Anterior cingulate cortex (tissue), 58 donors: ENCODE data around the gene PTPRK.

ENCODE experiments used
- DNase-seq, 58 donors: peaks; one replicate each; lab custom pipeline; 2025; lab: John Stamatoyannopoulos, UW

The PTPRK gene

GRCh38 chr6:128358244-128358776 is 162.1 kb downstream of the PTPRK start:
- no peak for DNase-seq

GRCh38 chr6:128357392-128358130 is 162.8 kb downstream of the PTPRK start:
- DNase-seq: no peak

GRCh38 chr6:128352366-128352765 is 168.0 kb downstream of the PTPRK start:
- no peak for DNase-seq

- no peak for DNase-seq
Observed at GRCh38 chr6:128351255-128351514, 169.2 kb downstream of the PTPRK start.

- peak in 1 of 58 donors; percentile 6 for DNase-seq
Observed at GRCh38 chr6:128350416-128351254, 169.8 kb downstream of the PTPRK start.

GRCh38 chr6:128347123-128347522 is 173.3 kb downstream of the PTPRK start:
- no peak for DNase-seq

GRCh38 chr6:128346569-128346968 is 173.8 kb downstream of the PTPRK start:
- DNase-seq: no peak

GRCh38 chr6:128345278-128345677 is 175.1 kb downstream of the PTPRK start:
- no peak for DNase-seq

GRCh38 chr6:128343706-128344105 is 176.7 kb downstream of the PTPRK start:
- no peak for DNase-seq

GRCh38 chr6:128339635-128340450 is 180.6 kb downstream of the PTPRK start:
- DNase-seq: no peak

- DNase-seq: no peak
Observed at GRCh38 chr6:128337619-128338018, 182.8 kb downstream of the PTPRK start.

GRCh38 chr6:128336436-128337095 is 183.8 kb downstream of the PTPRK start:
- DNase-seq: no peak

- DNase-seq: no peak
Observed at GRCh38 chr6:128335963-128336362, 184.4 kb downstream of the PTPRK start.

- DNase-seq: no peak
Observed at GRCh38 chr6:128333581-128334223, 186.7 kb downstream of the PTPRK start.

GRCh38 chr6:128327890-128328289 is 192.5 kb downstream of the PTPRK start:
- no peak for DNase-seq

- peak in 2 of 58 donors; percentile 7 to 44 for DNase-seq
Observed at GRCh38 chr6:128323011-128323410, 197.4 kb downstream of the PTPRK start.

GRCh38 chr6:128319946-128320345 is 200.5 kb downstream of the PTPRK start:
- no peak for DNase-seq

GRCh38 chr6:128319157-128319556 is 201.2 kb downstream of the PTPRK start:
- no peak for DNase-seq

- no peak for DNase-seq
Observed at GRCh38 chr6:128316258-128316929, 204.0 kb downstream of the PTPRK start.
